Endometrial microvascular endothelial cells (primary cell): ENCODE measurements around the gene NQO2. TPM values are rescaled to one million over a fixed set of nuclear protein-coding genes. Genes with fewer than 3 reads are reported as not detected.

ENCODE experiments used
- in situ Hi-C: cut with HindIII; loops from 2 replicates; pipeline ENCODE4 v1.10.0; 2017; ENCODE audit warnings: low sequenced_read_pairs, low pct_unique_long_range_greater_than_20kb; ENCODE audit errors: inconsistent ontology term
- total RNA-seq: library from RNA; depleted of rRNA; stranded (reverse); fragments of >200 nt; gene quantifications from one replicate; pipeline ENCODE4 v1.2.3, GENCODE V29; 2015; ENCODE audit errors: inconsistent ontology term

NQO2 gene, protein sequence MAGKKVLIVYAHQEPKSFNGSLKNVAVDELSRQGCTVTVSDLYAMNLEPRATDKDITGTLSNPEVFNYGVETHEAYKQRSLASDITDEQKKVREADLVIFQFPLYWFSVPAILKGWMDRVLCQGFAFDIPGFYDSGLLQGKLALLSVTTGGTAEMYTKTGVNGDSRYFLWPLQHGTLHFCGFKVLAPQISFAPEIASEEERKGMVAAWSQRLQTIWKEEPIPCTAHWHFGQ
- total RNA-seq, result 74.1 TPM

DNA sequence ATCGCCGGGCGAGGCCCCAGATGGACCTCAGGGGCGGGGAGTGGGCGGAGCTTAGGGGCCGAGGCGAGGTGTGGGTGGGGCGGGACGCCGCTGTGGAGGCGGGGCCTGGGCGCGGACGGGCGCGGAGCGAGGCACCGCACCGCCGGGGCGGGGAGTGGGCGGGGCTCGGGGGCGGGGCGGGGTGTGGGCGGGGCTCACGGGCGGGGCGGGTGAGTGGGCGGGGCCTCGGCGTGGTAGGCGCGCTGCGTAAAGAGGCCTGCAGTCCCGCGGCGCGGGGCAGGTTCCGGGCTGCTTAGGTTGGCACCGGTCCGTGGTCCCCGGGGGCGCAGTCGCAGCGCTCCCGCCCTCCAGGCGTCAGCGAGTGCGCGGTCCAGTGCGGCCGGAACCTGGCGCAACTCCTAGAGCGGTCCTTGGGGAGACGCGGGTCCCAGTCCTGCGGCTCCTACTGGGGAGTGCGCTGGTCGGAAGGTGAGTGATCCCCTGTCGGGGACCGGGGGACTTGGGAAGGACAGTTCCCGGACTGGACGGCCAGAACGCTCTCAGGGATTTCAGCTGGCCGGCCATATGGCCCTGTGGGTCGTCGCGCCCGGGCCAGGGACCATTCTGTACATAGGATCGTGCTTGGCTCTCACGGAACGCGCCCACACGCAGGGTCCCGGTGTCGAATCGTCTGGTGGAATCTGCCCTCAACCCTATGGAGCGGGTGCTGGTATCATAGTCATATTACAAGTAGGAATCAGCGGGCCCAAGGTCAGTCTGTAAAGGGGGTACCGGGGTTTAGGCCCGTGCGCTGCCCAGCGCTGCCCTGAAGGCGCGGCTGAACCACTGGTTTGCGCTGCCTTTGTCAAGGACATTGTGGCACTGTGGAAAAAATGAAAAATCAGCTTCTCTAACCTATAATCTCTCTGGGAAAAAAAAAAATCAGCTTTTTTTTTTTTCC is at the start of gene NQO2:
NQO2 (plus strand) TSS at position 277 of the 940 bp plus-strand sequence. CDS start 6,659 bp downstream, outside the sequence.
- in situ Hi-C loops, result no loop called here

DNA sequence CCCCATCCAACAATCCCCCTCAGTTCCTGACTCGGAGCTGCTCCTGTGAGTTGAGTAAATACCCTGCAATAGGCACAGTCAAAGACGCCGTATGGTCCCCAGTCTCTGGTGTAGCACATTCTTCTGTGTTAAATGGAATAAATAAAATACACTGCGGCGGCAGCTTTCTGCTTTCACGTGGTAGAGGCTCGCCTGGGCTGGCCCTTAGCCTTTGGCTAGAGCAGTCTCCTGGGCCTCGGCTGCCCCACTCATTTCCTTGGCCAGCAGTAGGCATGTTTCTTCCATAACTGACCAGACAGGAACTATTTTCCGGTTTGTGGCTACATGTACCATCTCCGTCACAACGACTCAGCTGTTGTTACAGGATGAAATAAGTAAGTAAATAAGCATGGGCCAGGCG is 49.0 kb upstream of the NQO2 start:
- in situ Hi-C loops, result no loop called here

DNA sequence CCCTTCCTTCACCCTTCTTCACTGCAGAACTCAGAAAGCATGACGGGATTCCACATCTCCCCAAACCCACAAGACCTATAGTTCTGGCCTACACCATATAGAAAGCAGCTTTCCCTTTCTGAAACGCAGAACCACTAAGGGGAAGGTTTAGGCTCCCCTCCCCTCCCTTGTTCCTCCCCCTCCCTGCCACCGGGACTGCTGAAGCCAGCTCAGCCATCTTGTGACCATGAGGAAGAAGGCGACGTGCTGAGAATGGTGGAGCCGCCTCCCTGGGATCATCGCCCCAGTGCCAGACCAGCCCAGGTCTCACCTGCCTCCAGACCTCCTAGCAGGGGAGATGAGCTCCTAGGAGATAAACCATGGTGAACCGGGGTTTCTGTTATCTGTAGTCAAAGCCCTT is 48.0 kb upstream of the NQO2 start:
- in situ Hi-C loops, result no loop called here

DNA sequence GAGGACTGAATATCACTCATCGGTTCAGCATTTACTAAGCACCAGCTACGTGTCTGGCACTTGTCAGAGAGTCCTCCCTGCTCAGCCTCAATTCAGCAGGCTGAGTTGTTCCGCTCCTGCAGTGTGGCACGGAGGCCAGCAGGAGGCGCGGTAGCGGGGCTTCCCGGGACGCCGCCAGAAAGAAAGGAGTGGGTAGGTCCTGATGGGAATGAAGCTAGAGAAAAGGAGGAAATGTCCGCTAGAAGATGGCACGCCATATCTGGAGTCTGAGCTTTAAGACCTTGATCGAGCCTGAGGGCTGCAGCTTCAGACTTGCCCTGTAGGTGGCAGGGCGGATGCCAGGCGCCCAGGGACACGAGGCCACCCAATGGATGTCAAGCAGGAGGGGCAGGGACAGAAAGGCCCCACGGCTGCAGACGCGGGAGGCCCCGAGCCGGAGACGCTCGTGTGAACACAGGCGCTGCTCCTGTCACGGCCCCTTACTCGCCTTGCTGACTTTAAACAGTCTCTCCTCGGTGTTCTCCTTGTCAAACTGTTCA is 47.1 kb upstream of the NQO2 start:
- in situ Hi-C loops, result no loop called here

DNA sequence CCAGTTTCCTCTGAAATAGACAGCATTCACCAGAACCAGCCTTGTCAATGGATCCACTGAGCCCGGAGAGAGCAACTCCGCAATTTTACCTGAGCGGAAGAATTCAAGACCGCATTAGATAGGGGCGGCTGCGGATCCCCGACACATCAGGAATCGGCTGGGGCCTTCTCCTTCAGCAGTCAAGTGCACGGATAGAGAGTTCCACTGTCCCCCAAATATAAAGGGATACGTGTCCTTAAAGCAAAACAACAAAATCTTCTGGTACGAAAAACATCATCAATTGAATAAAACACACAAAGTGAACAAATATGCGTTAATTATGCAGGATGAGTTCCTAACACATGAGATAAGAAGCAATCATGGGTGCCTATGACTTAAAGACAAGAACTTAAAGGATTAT is 46.6 kb upstream of the NQO2 start:
- in situ Hi-C loops, result no loop called here

DNA sequence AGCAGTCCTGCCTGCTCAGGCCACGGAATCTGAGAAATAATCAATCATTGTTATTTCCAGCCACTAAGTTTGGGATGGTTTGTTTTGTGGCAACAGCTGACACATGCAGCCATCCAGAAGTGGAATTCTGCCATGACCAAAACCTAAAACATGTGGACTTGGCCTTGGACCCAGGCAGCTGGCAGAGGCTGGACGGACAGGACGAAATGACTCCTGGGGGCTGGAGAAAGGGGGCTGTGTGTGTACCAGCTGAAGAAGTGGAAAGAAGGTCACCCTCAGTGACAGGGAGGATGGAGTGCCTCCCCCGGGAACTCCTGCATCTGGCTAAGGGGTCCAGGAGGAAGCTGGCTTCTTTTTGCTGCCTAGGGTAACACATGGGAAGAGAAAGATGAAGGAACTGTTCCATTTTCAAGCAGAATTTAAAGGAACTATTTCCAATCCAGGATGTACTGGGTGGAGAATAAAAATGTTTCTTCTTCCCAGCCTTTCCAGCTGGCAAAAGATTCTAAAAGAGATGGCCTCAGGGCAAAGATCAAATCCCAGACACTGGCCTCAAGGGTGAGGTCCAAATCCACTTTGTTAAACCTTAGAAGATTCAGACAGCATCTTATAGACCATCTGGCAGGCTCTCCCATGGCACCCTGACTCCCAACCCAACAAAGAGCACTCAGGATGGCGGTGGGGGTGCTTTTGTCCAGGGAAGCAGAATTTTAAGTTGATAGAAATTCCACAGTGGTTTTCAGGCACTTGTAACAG is 42.6 kb upstream of the NQO2 start:
- in situ Hi-C loops, result no loop called here

DNA sequence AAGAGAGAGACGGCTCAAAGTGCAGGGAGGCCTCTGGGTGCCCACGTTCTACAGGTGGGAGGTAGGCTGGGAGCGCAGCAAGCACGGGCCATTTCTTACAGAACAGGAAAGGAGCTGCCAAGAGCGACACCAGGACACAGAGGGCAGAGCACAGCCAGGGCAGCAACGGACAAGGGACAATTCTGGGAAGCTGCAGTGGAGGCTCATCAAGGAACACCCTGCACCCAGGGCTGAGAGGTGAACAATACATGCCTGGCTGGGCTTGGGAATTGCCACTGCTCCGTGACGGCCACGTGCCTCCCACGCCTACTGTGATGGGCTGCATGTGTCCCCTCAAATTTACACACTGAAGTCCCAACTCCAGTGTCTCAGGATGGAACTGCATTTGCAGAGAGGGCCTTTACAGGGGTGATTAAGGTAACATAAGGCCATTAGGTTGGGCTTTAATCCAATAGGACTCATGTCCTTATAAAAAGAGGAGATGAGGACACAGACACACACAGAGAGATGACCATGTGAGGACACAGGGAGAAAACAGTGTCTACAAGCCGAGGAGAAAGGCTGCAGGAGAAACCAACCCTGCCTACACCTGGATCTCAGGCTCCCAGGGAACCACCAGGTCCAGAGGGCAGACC is 41.9 kb upstream of the NQO2 start:
- in situ Hi-C loops, result no loop called here

DNA sequence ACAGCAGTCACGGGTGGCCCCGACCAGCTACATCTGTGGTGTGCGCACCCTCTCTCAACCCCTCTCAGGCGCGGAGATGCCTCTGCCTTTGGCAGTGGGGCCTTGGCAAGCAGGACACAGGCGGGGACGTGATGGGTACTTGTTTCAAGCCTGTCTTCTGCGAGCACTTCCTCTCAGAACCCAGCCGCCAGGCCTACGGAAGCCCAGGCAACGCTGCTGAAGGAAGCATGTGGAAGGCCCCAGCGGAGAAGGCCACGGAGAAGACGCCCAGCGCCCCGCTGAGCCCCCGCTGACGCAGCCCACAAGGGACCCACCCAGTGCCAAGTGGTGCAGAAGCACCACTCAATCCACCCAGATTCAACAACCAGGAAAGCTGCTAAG is 41.4 kb upstream of the NQO2 start:
- in situ Hi-C loops, result no loop called here

DNA sequence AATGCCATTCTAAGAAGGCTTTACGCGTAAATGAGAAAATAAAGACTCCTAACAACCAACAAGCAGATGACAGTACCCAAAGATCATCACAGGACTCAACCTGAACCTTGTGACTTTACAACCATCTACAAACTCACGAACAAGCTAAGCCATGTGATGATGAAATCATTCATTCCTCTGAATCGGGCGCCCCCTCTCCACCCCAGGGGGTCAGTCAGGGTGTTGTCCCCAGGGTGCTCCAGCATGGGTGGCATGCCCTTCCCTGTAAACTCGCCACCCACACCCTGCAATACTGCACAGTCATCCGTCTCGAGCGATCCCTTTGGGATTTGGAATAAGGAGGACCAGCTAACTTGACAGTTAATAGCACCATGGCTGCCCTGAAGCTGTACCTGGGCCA is 40.9 kb upstream of the NQO2 start:
- in situ Hi-C loops, result no loop called here

DNA sequence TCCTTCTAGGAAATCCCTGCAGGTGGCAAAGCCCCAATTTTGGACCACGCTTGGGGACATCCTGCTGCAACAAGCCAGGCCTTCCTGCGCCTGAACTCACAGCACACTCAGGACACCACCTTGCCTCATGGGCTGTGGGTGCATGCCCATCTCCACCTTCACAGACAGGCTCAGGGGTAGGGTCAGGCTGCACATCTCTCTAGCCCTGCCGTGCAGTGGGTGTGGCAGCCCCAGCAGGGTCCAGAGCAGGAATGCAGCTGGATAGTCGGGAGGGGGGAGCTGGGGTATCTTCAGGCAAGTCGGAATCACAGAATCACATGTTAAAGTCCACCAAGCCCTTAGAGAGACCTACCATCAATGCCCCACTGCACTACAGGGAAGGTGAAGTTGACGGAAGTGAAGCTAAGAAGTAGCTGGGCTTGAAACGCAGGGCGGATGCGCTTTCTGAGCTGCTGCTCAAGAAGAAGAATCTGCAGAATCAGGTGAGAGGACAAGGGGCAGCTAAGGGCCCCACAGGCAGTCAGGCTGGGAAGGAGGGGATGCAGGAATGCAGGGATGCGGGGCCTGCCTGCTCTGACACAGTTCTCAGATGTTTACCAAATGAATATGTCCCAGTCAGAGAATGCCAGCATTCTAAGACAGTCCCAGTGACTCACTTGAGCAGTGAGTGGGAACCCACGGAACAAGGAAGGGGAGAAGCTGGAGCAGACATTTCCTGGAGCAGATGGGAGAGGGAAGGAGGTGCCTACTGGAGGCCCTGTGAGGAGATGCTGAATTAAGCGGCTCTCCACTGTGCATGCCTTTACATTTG is 39.6 kb upstream of the NQO2 start:
- in situ Hi-C loops, result no loop called here

DNA sequence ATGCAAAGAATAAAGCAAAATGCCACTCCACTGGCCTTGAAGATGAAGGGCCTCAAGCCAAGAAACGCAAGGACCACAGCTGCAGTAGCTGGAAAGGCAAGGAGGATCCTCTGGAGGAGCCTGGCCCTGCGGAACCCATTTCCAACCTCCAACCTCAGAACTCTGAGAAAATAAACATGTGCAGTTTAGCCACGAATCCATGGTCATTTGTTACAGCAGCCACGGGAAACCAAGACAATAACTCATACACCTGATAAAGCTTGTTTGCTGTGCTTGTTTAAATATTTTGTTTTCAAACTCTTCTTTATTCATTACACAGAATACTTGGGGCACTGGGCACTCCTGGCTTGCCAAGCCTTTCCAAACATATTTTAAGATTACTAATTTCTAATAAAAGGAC is 38.8 kb upstream of the NQO2 start:
- in situ Hi-C loops, result no loop called here

DNA sequence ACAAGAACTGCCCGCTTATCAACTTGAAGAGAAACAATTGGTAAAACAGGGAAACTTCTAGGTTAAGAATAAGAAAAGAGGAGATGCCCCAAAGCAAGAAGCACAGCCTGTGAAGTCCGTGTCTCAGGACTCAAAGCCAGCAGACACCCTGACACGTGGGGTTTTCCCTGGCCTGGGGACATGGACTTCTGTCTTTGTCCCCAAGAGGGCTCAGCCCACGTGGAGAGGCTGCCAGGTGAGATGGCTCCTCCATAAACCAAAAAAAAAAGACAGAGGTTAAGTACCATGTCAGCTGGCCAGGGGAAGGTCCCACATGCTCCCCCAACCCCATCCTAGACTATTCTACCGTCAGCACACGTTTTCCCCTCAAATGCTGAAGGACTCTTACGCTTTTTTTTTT is 38.2 kb upstream of the NQO2 start:
- in situ Hi-C loops, result no loop called here

DNA sequence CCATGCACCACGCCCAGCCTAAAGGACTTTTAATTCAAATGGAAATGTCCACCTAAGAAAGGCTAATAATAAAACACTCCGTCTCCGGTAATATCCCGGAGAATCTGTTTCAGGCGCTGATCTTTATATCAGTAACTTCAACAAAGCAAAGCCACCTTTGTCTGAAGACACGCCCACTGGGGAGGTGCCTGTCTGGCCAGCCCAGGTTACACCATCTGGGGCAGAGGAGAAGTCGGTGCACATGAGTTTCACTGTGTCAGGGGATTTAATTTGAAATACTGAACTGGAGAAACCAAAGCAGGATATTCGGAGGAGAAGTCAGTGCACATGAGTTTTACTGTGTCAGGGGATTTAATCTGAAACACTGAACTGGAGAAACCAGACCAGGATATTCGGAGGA is 37.7 kb upstream of the NQO2 start:
- in situ Hi-C loops, result no loop called here

DNA sequence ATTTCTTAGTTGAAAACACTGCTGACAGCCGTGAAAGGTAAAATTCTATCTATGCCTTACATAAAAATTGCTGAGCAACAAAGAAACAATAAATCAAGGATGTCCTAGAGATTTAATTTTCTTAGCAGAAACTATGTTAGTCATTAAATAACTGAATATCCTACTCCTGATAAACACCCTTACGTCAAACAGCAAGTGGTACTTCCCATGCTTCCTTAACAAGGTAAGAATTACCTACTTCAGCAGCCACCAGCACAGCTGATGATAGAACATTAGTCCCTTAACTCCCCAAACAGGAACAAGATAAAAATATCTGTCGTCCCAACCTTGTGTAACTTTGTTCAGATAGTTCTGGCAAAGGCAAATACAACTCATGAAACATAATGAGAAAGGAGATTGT is 37.1 kb upstream of the NQO2 start:
- in situ Hi-C loops, result no loop called here

DNA sequence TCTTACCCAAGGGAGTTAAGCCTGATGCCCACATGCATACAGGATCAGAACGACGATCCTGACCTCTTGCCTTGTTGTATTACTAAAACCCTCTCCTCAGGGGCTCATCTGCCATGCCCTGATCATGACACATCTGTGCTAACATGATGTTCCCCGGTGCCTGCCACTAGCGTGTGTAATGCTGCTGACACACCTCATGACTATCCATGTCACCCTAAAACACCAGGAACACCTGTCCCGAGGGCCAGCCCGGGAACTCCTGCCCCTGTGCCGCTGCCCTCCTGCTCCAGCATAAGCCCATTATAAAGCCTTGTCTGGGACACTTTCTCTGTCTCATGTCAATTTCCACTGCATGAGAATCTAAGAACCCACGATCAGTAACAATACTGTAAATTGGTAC is 35.9 kb upstream of the NQO2 start:
- in situ Hi-C loops, result no loop called here

DNA sequence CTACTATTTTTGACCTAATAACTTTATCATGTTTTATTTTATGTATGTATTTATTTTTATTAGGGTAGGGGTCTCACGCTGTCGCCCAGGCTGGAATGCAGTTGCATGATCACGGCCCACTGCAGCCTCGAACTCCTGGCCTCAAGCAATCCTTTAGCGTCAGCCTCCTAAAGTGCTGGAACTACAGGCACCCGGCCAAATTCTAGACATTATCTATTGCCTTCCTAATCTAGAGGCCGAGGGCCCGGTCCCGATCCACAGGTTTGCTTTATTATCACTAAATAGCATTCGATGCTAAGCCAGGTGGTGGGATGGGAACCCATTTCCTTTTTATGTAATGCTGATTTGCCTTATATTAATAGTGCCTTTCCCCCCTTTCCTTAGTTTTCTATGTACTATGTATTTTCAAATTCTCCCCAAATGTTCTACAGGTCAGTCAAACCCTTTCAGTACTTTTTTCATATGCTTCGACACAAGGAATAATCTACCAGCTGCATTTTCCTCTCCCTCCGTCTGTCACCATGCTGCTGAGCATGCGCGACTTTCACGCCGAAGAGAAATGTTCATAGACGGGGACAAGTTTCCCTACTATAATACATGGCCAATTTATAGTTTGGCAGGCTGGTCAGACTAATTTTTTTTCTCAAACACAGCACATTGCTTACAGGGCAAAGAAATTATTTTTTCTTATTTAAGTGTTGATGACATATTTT is 34.7 kb upstream of the NQO2 start:
- in situ Hi-C loops, result no loop called here

DNA sequence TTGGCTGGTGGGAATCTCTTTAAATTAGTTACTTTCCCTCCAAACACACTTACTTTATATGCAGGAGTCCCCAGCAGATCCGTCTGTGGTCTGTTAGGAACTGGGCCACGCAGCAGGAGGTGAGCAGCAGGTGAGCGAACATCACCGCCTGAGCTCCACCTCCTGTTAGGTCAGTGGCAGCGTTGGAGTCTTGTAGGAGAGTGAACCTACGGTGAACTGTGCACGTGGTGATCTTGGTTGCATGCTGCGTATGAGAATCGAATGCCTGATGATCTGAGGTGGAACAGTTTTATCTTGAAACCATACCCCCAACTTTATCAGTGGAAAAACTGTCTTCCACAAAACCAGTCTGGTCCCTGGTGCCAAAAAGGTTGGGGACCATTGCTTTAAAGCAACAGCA is 33.3 kb upstream of the NQO2 start:
- in situ Hi-C loops, result no loop called here

DNA sequence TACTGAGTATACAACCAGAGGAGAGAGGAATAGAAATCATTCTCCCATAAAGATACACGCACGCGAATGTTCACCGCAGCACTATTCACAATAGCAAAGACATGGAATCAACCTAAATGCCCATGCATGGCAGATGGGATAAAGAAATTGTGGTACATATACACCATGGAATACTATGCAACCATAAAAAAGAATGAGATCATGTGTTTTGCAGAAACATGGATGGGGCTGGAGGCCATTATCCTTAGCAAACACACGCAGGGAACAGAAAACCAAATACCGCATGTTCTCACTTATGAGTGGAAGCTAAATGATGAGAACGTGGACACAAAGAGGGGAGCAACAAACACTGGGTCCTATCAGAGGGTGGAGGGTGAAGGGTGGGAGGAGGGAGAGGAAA is 31.8 kb upstream of the NQO2 start:
- in situ Hi-C loops, result no loop called here
